NCI-H2196 (cell line): ENCODE data around the gene TARS2.

ENCODE experiments used
- DNase-seq: peaks from one replicate; lab custom pipeline; 2025; ENCODE audit not compliant: unreplicated experiment; lab: John Stamatoyannopoulos, UW

Gene TARS2

DNA sequence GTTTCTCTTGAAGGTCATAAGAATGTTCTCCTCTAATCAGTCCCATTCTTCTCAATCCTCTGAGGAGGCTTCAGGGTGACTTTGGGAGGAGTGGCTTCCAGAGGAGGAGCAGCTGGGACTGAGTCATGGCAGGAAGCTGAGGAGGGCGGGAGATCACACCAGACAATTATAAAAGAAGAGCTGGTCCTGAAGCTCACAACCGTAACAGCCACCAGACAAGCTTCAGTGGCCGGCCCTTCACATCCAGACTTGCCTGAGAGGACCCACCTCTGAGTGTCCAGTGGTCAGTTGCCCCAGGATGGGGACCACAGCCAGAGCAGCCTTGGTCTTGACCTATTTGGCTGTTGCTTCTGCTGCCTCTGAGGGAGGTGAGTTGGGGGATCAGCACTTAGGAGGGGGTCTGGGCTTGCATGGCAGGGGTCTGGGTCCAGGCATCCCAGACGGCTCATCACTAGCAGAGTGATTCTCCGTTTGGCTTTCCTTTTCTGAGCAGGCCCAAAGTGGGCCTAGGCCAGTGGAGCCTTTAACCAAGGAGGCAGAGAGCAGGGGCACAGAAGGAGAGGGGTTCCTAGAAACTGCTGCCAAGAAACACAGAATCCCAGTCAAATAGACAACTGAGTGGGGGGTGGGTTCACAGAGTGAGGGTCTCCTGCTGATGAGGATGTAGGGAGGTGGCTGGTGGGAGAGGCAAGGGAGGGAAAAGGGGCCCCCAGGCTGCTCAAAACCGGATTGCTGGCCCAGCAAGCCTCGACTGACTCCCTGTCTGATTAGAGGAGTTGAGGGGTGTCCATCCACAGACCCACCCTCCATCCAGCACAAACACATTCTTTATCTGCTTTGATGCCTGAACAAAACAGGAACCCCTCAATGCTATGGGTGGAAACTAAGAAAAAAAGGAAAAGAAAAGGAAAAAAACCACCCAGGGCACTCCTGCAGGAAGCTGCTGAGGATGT lies 21.0 kb downstream of the TARS2 start, which contains the start of gene ECM1:
Gene ECM1, plus strand, starts transcription at position 198 of the 953 bp plus-strand sequence. Its CDS starts 101 bp downstream, at position 299.
- peak; percentile 43 for DNase-seq

DNA sequence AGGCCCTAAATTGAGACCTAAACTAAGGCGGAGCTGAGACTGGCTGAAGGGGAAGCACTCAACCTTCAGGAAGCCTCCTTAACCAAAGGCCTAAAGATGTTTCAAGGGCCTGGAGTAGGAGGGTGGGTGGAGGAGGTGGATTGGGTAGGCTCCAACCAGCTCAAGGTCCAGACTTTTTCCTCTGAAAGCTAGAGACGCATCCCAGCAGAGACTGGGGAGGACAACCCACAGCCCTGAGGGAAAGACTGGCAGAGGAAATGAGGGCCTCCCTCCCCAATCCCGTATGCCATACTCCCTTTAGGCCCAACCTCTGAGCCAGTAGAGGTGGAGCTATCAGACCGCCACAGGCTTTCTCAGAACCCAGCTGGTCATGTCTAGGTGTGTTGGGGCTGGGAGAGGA lies 21.8 kb downstream of the TARS2 start:
- DNase-seq = no peak

DNA sequence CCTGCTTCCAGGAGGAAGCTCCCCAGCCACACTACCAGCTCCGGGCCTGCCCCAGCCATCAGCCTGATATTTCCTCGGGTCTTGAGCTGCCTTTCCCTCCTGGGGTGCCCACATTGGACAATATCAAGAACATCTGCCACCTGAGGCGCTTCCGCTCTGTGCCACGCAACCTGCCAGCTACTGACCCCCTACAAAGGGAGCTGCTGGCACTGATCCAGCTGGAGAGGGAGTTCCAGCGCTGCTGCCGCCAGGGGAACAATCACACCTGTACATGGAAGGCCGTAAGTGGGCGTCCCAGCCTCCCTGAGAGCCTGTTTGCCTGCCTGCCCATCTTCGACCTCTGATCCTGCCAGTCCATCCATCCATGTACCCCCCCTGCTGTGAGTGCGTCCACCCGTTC lies 24.3 kb downstream of the TARS2 start:
- DNase-seq = no peak

DNA sequence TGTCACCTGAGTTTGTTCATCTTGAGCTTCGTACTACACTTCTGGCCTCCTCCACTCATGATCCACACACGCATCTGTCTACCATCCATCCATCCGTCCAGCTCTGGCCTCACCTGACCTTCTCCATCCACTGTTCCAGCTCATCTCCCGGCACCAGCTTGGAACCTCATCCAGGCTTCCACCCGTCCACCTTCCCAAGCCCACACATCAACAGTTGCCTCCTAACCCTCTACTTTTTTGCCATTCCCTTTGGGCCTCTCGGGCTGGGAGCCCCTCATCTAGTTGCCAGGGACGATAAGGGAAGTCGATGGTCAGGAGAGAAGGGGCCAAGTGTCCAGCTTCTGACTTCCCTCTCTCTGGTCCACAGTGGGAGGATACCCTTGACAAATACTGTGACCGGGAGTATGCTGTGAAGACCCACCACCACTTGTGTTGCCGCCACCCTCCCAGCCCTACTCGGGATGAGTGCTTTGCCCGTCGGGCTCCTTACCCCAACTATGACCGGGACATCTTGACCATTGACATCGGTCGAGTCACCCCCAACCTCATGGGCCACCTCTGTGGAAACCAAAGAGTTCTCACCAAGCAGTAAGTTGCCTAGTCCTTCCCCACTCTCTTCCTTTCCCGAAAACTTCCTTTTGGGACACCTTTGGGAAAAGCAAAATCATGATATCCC lies 24.9 kb downstream of the TARS2 start:
- DNase-seq = no peak

DNA sequence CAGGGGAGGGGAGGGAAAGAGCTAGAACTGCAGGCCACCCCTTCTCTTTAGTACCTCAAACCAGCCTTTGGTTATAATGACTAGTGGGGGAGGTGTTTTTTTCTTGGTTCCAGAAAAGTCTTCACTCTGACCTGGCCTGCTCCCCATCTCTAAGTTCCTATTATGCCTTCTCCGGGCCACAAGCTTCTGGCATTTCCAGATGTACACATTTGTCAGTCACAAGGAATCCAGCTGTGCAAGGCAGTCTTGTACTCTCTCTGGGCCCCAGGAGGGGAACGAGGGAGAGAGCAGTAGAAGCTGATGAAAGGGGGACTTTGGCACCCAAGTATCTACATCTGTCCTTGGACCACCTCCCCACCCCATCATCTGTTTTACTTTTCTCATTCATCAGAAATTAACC lies 25.6 kb downstream of the TARS2 start:
- no peak for DNase-seq

DNA sequence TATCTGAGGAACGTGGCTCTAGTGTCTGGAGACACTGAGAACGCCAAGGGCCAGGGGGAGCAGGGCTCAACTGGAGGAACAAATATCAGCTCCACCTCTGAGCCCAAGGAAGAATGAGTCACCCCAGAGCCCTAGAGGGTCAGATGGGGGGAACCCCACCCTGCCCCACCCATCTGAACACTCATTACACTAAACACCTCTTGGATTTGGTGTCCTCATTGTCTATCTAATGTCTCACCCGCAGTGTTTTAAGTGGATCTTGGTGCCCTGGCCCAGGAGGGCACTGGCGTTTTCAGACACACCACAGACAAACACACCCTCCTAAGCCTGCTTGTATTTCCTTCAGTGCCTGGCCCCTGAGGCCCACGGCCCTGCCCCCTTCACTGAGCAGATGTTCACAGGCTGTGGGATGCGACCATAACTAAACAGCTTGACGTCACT lies 26.2 kb downstream of the TARS2 start:
- no peak for DNase-seq

DNA sequence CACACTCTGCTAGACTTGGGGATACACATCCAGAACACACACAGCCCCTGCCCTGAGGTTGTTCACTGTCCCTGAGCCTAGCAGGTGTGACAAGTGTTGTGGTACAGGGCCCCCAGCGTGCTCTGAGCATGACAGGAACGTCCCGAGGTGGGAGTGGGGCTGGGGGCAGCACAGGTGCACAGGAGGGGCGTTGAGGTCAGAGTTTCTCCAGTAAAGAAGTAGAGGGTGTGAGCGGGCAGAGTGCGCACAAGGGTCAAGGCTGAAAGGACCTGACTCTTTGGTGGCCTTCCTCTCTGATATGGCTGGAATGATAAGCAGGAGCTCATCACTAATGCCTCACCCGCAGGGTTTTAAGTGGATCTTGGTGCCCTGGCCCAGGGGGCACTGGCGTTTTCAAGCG lies 27.0 kb downstream of the TARS2 start:
- DNase-seq = no peak

DNA sequence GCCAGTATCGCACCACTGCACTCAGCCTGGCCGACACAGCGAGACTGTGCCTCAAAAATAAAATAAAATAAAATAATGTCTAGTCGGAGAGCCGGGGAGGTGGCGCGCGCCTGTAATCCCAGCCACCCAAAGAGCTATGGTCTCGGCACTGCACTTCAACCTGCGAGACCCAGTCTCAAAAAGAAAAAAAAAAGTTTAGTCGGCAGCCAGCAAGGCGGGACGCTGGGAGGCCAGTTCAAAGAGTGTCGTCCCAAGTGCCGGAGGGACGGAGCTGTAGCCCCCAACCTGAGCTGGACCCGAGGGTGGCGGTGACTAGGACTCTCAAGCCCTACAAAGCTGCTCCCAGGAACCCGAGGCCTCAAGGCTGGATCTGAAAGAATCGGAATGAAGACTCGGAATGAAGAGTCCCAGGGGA lies 27.7 kb downstream of the TARS2 start:
- no peak for DNase-seq

DNA sequence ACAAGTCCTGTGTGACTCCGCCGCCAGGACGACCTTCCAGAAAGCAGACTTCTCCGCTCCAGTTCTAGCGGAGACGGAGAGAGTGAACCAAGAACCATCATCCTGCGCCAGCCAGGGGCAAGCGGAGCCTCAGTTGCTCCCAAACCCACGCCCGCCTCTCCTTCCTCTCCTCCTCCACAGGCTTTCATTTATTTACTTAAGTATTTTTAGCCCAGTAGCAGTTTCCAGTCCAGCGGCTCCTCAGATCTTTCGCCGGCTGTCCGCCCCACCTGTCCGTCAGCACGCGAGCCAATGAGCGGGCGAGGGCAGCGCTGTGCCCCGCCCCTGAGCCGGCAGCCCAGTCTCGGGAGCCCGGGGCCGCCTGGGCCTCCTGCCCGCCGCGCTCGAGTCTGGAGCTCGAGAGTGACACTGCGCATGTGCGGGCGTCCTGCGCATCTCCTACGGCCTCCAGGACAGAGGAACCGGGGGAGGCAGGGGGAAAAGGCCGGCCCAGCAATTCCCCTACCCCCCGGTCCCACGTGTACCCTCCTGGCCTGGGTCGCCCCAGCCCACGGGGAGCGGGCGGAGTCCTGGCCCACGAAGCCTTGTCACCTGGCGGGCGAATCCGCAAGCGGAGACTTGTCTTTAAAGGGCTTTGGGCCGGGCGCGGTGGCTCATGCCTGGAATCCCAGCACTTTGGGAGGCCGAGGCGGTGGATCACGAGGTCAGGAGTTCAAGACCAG lies 28.3 kb downstream of the TARS2 start, which contains the start of gene FALEC:
Gene FALEC, plus strand, starts transcription at position 425 of the 722 bp plus-strand sequence.
- DNase-seq = peak; percentile 96

DNA sequence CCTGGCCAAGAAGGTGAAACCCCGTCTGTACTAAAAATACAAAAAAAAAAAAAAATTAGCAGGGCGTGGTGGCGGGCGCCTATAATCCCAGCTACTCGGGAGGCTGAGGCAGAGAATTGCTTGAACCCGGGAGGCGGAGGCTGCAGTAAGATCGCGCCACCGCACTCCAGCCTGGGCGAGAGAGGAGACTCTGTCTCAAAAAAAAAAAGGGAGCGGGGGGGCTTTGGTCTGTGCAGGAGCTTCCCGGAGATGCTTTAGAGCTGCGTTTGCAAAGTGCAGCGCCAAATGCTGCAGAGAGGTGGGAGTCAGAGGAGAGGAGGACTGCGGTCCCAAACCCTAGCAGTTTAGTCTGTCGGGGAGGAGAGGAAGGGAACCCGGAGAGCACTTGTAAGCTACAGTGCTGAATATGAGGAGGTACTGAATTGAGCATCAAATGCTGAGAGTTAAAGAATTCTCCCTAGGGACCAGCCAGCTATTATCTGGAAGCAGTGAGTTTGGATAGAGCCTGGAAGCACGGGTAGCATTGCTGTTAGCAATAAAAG lies 28.9 kb downstream of the TARS2 start:
- DNase-seq = no peak

DNA sequence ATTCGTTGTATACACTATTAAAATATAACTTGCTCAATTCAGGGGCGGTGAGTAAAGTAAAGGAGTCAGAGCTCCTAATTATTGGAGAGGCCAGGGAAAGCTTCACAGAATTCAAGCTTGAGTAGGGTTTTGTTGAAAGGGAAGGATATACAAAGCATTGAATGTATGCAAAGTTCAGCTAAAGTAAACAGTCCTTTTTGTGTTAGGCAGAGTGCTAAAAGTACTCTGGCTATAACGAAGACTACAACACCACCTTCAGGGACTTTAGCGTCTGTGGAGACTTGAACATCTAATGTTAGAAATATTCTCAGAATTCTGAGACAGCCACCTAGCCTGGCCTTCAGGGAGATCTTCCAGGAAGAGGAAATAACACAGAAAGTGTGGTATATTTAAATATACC lies 29.4 kb downstream of the TARS2 start:
- DNase-seq = no peak

DNA sequence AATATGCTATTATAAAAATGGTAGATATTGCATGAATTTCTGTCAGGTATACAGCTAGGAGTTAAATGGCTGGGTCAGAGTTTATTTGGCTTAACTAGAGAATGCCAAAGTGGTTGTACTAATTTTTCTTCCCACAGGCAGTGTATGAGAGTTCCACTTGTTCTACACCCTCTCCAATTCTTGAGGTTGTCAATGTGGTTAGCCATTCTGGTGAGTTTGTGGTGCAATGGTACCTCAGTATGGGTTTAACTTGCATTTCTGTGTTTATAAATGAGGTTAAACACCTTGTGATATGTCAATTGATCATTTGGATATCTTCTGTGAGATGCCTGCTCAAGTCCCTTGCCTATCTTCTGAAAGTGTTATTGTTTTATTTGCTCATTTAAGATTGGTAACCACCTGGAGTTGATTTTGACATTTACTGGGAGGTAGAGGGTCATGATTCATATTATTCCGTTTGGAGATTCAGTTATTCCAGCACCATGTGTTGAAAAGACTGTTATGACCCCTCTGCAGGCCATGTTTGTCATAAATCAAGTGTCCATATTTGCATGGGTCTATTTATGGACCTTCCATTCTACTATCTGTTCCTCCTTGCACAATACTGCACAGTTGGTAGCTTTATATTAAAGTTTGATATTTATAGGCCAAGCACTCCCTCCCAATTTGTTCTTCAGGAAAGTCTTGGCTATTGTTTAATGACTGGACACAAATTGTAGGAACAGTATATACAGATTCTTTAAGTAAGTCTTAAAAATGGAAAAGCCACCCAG lies 34.2 kb downstream of the TARS2 start:
- no peak for DNase-seq

DNA sequence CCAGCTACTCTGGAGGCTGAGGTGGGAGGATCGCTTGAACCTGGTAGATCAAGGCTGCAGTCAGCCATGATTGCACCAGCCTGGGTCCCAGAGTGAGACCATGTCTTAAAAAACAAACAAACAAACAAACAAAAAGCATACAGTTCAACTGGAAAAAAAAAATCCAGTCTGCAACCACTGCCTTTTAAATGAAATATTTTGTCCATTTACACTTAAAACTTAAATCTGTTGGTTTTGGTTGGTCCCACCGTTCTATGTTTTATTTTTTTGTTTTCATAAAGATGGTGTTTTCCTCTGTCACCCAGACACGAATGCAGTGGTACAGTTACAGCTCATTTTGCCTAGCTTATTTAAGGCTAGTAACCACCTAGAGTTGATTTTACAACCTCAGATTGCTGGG lies 38.1 kb downstream of the TARS2 start:
- DNase-seq = no peak

DNA sequence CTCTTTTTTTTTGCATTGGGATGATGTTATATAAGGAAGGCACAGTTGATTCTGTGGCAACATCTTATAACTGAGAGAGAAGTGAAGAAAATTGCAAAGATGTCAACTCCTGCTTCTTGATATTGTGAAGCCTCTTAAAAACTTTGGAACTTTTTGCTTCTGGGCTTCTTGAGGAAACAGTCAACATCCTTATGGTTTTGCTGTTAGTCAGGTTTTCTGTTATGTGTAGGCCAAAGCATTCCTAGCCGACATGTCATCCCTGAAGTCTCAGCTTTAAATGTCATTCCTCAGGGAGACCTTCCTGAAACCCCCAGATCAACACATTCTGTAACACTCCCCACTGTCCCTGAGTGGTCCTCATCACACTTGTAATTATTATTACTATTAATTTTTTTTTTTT lies 41.0 kb downstream of the TARS2 start:
- no peak for DNase-seq

DNA sequence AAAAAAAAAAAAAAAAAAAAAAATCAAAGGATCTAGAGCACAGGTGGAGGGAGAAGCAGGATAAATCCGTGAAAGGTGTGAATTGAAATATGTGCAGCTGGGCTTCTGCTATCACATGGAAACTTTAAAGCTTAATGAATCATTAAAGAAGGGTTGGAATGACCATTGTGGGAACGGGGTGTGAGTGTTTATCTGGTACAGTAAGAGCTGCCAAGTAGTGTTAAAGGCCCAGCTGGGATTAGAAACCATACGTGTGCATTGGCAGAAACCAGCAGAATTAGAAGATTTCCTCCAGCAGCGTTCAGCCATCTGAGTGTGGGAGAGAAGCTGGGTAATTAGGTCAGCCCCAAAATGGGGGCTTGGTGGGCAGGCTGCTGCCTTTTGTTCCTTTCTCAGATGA lies 41.8 kb downstream of the TARS2 start:
- no peak for DNase-seq

DNA sequence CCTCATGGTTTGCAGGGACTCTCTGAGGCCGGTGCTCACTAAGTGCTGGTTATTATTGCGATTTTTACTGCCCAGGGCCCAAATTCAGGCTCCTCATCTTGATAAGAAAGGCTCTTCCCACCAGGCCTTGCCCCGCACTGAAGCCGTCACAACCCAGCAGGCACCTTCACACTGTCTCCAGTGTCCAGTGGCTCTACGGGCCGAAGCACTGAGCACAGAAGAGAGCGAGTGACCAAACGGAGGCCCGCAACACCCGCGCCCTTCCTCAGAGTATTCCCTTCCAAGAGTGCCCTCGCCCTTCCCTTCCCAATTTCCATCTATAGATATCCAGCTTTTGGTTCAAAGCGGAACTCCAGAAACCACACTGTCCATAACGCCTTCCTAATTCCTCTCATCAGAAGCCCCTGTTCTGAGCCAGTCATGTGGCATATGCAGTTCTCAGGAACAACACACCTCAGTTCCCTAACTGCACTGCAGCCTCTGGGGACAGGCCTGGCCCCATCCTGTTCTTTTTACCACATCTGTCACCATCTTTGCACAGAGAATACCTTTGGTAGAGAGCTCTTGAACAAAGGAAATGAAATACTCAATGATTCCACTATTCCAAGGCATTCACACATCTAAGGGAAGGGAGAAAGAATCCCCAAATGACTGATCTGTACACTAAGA lies 43.4 kb downstream of the TARS2 start:
- no peak for DNase-seq

DNA sequence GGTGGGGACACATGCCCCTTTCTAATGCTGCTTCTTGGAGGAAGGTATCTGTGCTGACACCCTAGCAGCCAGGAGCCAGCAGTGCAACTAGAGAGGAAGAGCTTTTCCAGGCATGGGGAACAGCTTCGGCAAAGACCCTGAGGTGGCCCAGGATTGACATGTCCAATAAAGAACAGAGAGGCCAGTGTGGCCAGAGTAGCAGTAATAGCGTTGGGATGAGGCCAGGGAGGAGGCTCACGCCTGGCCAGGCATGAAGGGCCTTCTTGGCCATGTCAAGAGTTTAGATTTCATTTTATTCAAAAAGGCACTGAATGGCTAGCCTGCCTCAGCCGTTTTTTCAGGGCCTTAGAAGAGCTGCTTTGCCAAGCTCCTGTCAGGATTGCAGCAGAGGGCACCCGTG lies 45.6 kb downstream of the TARS2 start:
- DNase-seq = no peak

DNA sequence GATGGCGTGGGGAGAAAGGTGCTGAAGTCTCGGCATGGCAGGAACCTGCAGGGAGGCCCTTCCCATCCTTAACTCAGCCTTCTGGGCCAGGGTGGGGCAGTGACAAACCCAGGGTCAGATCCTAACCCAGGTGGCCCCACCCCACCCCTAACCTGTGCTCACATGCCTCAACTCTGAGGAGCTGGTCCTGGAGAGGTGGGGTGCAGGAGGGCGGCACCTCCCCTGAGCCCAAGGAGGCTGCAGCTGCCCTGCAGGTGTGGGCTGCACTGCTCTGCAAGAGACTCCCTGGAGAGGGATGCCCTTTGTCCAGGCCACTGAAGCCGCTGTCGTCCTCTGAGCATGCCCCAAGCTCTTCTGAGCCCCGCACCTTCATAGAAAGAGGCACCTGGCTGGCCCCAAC lies 46.8 kb downstream of the TARS2 start:
- DNase-seq = no peak

DNA sequence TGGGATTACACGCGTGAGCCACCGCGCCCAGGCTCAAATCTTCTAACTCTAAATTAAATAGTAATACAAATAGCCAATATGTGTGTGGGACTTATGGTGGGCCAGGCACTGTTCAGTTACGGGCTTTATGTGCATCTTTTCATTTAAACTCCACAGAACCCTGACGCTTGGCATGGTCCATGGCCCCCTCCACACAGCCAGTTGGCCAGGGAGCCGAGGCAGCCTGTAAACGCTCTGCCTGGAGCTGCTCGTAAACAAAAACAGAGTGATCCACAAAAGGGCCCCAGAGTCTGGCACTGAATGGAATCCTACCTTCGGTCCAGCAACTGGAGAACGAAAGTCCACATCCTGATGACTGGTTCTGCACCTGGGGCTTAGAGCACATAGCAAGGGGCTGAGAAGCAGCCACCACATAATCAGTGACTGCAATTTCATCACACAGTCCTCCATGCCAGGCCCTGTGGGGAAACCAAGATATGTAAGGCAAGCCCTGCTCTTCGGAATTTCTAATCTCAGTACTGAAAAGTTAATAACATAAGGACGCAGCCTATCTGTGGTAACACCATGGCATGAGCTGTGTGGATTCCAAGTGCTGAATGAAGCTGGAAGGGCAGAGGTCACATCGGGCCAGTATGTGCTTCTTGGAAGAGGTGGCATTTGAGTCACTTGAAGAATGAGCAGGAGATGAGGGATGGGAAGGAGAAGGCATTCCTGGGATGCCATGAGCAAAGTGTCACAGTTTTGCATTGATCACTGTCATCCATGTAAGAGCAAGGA lies 48.5 kb downstream of the TARS2 start:
- no peak for DNase-seq
